Measurements from ENCODE around the gene PRKAR1A. TPM values are rescaled to one million over a fixed set of nuclear protein-coding genes. Genes with fewer than 3 reads are reported as not detected.

PRKAR1A gene
- polyA plus RNA-seq, 1 experiment = 282 TPM

- no peak for DNase-seq (ENCODE audit: low read depth, low spot score)
- Histone ChIP-seq H3K4me3 (ENCODE audit: low read depth, low read length) (no peak overlapping the region), H3K9me3 (ENCODE audit: control insufficient read depth, insufficient read depth, low read length) (no peaks in the 10 kb centered on the region), H3K27me3 (ENCODE audit: control insufficient read depth, insufficient read depth, low read length) (peaks cover 3% of the 10 kb centered on the region), H3K27ac (ENCODE audit: low read depth, low read length) (no peak overlapping the region)
- no peak for TF ChIP-seq CTCF (IDR thresholded peaks at IDR 0.05; ENCODE audit: low read depth, low read length)
- ChIA-PET POLR2A (no interaction called here), CTCF (interaction anchor here (0.9 kb wide), 1 partner anchor 34 kb away, joined by 3 read pairs; no protein-coding TSS in a partner anchor)
Observed at GRCh38 chr17:68470961-68471360, 41.3 kb upstream of the PRKAR1A start.

DNA sequence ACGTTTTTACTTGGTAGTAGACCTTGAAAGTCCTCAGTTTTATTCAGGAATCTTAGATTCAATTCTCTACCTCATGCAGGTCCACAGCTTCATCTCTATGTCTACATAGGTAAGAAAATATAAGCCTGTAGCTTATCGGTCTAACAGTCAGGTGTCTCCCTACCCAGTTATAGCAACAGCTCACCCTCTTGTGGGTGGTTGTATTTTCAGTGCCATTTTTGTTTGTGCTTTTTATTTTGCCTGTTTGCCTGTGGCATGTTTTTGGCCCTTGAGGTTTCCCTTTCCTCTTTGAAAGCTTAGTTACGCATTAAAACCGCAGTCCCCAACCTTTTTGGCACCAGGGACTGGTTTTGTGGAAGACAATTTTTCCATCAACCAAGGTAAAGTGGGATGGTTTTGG is 31.3 kb upstream of the PRKAR1A start:
- CTCF ChIA-PET = interaction anchor here (1.3 to 1.5 kb wide), 2 partner anchors 15 to 19 kb away, joined by 5 to 7 read pairs; no protein-coding TSS in a partner anchor

DNA sequence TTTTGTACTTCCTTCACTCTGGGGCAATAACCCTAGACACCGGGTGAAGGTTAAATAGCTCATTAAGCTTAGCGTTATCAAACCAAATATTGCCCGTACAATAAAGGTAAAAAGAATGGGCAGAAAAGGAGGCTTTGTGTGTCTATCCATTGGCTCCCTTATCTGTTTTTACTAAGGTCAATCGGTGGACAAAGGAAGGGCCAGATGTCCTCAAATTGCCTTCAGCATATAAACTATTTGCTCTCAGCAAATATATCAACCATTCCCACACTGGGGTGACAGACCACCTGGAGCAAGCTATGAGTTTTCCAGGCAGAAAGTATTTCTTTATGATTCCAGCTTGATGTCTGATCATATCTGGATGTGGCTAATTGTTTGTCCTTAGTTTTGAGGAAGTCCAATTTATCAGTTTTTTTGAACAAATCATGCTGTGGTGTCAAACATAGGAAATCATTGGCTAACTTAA is 29.6 kb upstream of the PRKAR1A start:
- no peak overlapping the region for H3K4me3 ChIP-seq (ENCODE audit: low read depth, low read length)
- no peaks in the 10 kb centered on the region for H3K9me3 ChIP-seq (ENCODE audit: control insufficient read depth, insufficient read depth, low read length)
- no peak overlapping the region for H3K27ac ChIP-seq (ENCODE audit: low read depth, low read length)
- peaks cover 22% of the 10 kb centered on the region for H3K27me3 ChIP-seq (ENCODE audit: control insufficient read depth, insufficient read depth, low read length)
- no peak for DNase-seq (ENCODE audit: low read depth, low spot score)
- ChIA-PET POLR2A (no interaction called here), CTCF (interaction anchor here (0.6 to 1.6 kb wide), 2 partner anchors 17 to 1350 kb away, joined by 3 to 6 read pairs; no protein-coding TSS in a partner anchor)
- no peak for TF ChIP-seq CTCF (IDR thresholded peaks at IDR 0.05; ENCODE audit: low read depth, low read length)

More for the DNA sequence above, 31.3 kb upstream of the PRKAR1A start:
- no peaks in the 10 kb centered on the region for H3K9me3 ChIP-seq (ENCODE audit: control insufficient read depth, insufficient read depth, low read length)
- POLR2A ChIA-PET = no interaction called here
- no peak overlapping the region for H3K27ac ChIP-seq (ENCODE audit: low read depth, low read length)
- no peak overlapping the region for H3K4me3 ChIP-seq (ENCODE audit: low read depth, low read length)
- no peak for TF ChIP-seq CTCF (IDR thresholded peaks at IDR 0.05; ENCODE audit: low read depth, low read length)
- no peak for DNase-seq (ENCODE audit: low read depth, low spot score)
- peaks cover 14% of the 10 kb centered on the region for H3K27me3 ChIP-seq (ENCODE audit: control insufficient read depth, insufficient read depth, low read length)

GRCh38 chr17:68484458-68484857 is 27.8 kb upstream of the PRKAR1A start:
- DNase-seq (ENCODE audit: low read depth, low spot score) = no peak
- Histone ChIP-seq H3K27ac (ENCODE audit: low read depth, low read length) (no peak overlapping the region), H3K9me3 (ENCODE audit: control insufficient read depth, insufficient read depth, low read length) (no peaks in the 10 kb centered on the region), H3K27me3 (ENCODE audit: control insufficient read depth, insufficient read depth, low read length) (peaks cover 22% of the 10 kb centered on the region), H3K4me3 (ENCODE audit: low read depth, low read length) (no peak overlapping the region)
- ChIA-PET CTCF (no interaction called here), POLR2A (no interaction called here)
- no peak for TF ChIP-seq CTCF (IDR thresholded peaks at IDR 0.05; ENCODE audit: low read depth, low read length)

GRCh38 chr17:68489919-68490318 is 22.3 kb upstream of the PRKAR1A start:
- H3K27me3 ChIP-seq (ENCODE audit: control insufficient read depth, insufficient read depth, low read length) = peaks cover 16% of the 10 kb centered on the region
- DNase-seq (ENCODE audit: low read depth, low spot score) = no peak
- no peak overlapping the region for H3K27ac ChIP-seq (ENCODE audit: low read depth, low read length)
- TF ChIP-seq CTCF (IDR thresholded peaks at IDR 0.05; ENCODE audit: low read depth, low read length) = no peak
- no peaks in the 10 kb centered on the region for H3K9me3 ChIP-seq (ENCODE audit: control insufficient read depth, insufficient read depth, low read length)
- ChIA-PET POLR2A (no interaction called here), CTCF (no interaction called here)
- no peak overlapping the region for H3K4me3 ChIP-seq (ENCODE audit: low read depth, low read length)
